ENCODE results near the gene SIDT2. TPM values are rescaled to one million over a fixed set of nuclear protein-coding genes. Genes with fewer than 3 reads are reported as not detected.

Gene SIDT2
- total and polyA plus RNA-seq, 2 of the 4 experiments (the other 2 are of a cell fraction), result 7.3 to 30.3 TPM

- no peak for TF ChIP-seq FOS (IDR thresholded peaks at IDR 0.05; ENCODE audit: low read depth, low read length)
- TF ChIP-seq MAZ (IDR thresholded peaks at IDR 0.05; ENCODE audit: borderline replicate concordance, low read depth, low read length), result no peak; the same call in 1 of the 2 replicates
- no peak; the same call in 1 of the 2 replicates for TF ChIP-seq POLR2A (IDR thresholded peaks at IDR 0.05; ENCODE audit: low read depth, low read length)
These were observed 21.6 kb downstream of the SIDT2 start (continued) for GRCh38 chr11:117199916-117200812.
